Measurements from ENCODE around the gene KRTAP10-3.

The KRTAP10-3 gene

DNA sequence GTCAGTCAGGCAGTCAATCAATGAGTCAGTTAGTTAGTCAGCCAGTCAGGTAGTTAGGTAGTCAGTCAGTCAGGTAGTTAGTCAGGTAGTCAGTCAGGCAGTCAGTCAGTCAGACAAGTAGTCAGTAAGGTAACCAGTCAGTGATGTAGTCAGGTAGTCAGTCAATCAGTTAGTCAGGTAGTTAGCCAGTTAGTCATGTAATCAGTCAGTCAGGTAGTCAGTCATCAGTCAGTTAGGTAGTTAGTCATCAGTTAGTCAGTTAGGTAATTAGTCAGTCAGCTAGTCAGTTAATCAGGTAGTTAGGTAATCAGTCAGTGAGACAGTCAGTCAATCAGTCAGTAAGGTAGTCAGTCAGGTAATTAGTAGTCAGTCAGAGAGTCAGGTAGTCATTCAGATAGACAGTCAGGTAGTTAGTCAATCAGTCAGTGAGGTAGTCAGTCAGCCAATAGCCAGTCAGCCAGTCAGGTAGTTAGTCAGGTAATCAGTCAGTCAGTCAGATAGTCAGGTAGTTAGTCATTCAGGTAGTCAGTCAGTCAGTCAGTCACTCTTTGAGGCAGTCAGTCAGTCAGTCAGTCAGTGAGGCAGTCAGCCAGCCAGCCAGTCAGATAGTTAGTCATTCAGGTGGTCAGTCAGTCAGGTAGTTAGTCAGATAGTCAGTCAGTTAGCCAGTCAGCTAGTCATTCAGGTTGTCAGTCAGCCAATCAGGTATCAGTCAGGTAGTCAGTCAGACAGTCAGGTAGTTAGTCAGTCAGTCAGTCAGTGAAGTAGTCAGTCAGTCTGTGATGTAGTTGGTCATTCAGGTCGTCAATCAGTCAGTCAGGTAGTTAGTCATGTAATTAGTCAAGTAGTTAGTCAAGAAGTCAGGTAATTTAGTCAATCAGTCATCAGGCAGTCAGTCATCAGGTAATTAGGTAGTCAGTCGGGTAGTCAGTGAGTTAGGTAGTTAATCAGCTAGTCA, 33.9 kb downstream of the KRTAP10-3 start:
- Histone ChIP-seq H3K9me3 (ENCODE audit: control insufficient read depth, insufficient read depth, low read depth, low read length) (peaks cover 16% of the 10 kb centered on the region), H3K9ac (ENCODE audit: low read length) (no peak overlapping the region), H3K4me1 (ENCODE audit: control insufficient read depth, insufficient read depth, low read length) (no peaks in the 10 kb centered on the region), H3K36me3 (ENCODE audit: control insufficient read depth, insufficient read depth, low read length) (no peaks in the 10 kb centered on the region), H3K27ac (ENCODE audit: low read depth, low read length) (no peak overlapping the region), H3K4me3 (ENCODE audit: low read depth, low read length) (no peak overlapping the region), H3K27me3 (ENCODE audit: control insufficient read depth, insufficient read depth, low read length) (no peaks in the 10 kb centered on the region)

DNA sequence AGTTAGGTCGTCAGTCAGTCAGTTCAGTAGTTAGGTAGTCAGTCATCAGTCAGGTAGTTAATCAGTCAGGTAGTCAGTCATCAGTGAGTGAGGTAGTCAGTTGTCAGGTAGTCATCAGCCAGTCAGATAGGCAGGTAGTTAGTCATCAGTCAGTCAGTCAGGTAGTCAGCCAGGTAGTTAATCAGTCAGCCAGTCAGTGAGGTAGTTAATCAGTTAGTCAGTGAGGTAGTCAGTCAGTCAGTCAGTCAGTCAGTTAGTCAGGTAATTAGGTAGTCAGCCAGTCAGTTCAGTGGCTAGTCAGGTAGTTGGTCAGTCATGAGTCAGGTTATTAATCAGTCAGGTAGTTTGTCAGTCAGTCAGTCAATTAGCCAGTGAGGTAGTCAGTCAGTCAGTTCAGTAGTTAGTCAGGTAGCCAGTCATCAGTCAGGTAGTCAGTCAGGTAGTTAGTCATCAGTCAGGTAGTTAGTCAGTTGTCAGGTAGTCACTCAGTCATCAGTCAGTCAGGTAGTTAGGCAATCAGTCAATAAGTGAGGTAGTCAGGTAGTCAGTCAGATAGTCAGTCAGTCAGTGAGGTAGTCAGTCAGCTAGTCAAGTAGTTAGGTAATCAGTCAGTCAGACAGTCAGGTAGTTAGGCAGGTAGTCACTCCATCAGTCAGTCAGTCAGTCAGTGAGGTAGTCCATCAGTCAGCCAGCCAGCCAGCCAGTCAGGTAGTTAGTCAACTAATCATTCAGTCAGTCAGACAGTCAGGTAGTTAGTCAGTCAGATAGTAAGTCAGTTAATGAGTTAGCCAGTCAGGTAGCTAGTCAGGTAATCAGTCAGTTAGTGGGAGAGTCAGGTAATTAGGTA, 34.8 kb downstream of the KRTAP10-3 start:
- H3K36me3 ChIP-seq (ENCODE audit: control insufficient read depth, insufficient read depth, low read length) = no peaks in the 10 kb centered on the region
- H3K4me1 ChIP-seq (ENCODE audit: control insufficient read depth, insufficient read depth, low read length) = no peaks in the 10 kb centered on the region
- no peak overlapping the region for H3K4me3 ChIP-seq (ENCODE audit: low read depth, low read length)
- H3K9ac ChIP-seq (ENCODE audit: low read length) = no peak overlapping the region
- H3K27me3 ChIP-seq (ENCODE audit: control insufficient read depth, insufficient read depth, low read length) = no peaks in the 10 kb centered on the region
- H3K27ac ChIP-seq (ENCODE audit: low read depth, low read length) = no peak overlapping the region
- peaks cover 16% of the 10 kb centered on the region for H3K9me3 ChIP-seq (ENCODE audit: control insufficient read depth, insufficient read depth, low read depth, low read length)

DNA sequence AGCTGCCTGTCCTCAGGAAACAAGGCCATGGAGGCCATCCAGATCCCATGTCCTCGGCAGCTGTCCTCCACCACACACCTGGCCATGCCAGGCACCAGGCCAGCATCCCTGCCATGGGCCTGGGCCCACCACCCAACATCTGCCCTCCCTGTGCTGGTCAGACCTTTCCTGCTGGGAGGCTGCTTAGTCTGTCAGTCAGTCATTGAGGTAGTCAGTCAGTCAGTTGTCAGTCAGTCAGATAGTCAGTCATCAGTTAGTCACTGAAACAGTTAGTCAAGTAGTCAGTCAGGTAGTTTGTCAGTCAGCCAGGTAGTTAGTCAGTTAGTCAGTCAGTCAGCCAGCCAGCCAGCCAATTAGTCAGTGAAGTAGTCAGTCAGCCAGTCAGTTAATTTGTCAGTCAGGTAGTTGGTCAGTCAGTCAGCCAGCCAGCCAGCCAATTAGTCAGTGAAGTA, 35.8 kb downstream of the KRTAP10-3 start:
- Histone ChIP-seq H3K4me3 (ENCODE audit: low read depth, low read length) (no peak overlapping the region), H3K9me3 (ENCODE audit: control insufficient read depth, insufficient read depth, low read depth, low read length) (peaks cover 16% of the 10 kb centered on the region), H3K9ac (ENCODE audit: low read length) (no peak overlapping the region), H3K36me3 (ENCODE audit: control insufficient read depth, insufficient read depth, low read length) (no peaks in the 10 kb centered on the region), H3K27ac (ENCODE audit: low read depth, low read length) (no peak overlapping the region), H3K27me3 (ENCODE audit: control insufficient read depth, insufficient read depth, low read length) (no peaks in the 10 kb centered on the region), H3K4me1 (ENCODE audit: control insufficient read depth, insufficient read depth, low read length) (no peaks in the 10 kb centered on the region)

DNA sequence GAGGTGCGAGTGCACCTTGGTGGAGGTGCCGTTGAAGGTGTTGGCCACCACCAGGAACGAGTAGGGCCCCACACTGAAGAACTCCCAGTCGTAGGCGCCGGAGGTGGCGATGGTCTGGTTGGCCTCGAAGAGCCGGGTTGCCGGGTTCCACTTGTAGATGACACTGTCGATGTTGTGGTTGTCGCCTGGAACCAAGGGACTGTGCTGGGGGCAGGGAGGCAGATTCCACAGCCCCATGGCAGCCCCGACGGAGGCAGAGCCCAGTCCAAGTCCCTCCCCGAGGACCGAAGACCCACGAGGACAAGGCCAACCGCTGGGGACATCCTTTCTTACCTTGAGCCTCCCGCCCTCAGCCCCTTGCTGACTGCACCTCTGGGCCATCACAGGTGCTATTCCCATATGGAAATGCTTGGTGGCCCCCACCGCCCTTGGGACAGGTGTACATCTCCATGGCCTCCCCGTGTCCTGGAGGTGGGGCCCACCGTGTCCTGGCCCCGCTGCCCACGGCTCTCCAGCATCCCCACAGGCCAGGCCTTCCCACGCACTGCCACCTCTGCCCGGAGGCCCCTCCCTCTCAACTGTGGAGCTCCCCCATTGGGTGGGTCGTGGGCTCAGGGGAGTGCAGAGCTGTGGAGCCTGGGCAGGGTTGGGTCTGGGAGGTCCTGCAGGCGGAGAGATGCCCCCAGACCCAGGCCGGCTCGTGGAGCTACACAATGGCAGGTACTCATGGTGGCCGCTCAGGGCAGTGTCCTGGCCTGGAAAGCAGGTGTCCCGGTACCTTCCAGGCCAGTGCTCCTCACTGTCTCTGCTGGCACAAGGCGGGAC, 36.5 kb downstream of the KRTAP10-3 start:
- no peak overlapping the region for H3K9ac ChIP-seq (ENCODE audit: low read length)
- no peak overlapping the region for H3K4me3 ChIP-seq (ENCODE audit: low read depth, low read length)

DNA sequence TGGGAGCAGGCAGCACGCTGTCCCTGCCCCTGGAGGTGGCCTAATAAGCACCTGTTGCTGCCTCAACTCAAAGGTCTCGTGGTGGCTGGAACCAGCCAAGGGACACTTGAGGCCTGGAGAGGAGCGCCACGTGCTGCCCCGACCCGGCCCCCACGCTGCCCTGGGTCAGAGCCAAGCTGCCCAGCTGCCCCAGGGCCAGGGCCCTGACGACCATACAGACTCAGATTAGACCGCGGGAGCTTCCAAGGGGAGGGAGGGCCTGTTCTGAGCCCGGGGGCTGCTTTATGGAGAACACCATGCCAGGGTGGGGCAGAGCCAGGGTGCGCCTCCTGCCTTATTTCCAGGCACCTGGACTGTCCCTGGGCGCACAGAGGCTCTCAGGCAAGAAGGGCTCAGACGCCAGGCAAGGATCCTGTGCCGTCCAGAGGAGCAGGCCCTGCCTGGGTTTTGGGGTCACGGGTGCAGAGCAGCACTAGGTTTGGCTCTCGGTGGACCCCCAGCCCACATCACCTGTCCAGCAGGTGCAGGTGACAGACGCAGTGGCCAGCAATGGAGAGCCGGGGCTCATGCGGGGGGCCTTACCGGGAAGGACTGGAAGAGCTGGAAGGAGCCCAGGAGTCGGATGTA, 37.2 kb downstream of the KRTAP10-3 start:
- Histone ChIP-seq H3K9me3 (ENCODE audit: control insufficient read depth, insufficient read depth, low read depth, low read length) (peaks cover 16% of the 10 kb centered on the region), H3K4me1 (ENCODE audit: control insufficient read depth, insufficient read depth, low read length) (no peaks in the 10 kb centered on the region), H3K27me3 (ENCODE audit: control insufficient read depth, insufficient read depth, low read length) (no peaks in the 10 kb centered on the region), H3K36me3 (ENCODE audit: control insufficient read depth, insufficient read depth, low read length) (no peaks in the 10 kb centered on the region), H3K27ac (ENCODE audit: low read depth, low read length) (no peak overlapping the region), H3K9ac (ENCODE audit: low read length) (no peak overlapping the region), H3K4me3 (ENCODE audit: low read depth, low read length) (no peak overlapping the region)

More for the DNA sequence above, 36.5 kb downstream of the KRTAP10-3 start:
- H3K4me1 ChIP-seq (ENCODE audit: control insufficient read depth, insufficient read depth, low read length) = no peaks in the 10 kb centered on the region
- H3K27me3 ChIP-seq (ENCODE audit: control insufficient read depth, insufficient read depth, low read length) = no peaks in the 10 kb centered on the region
- H3K9me3 ChIP-seq (ENCODE audit: control insufficient read depth, insufficient read depth, low read depth, low read length) = peaks cover 16% of the 10 kb centered on the region
- no peak overlapping the region for H3K27ac ChIP-seq (ENCODE audit: low read depth, low read length)
- H3K36me3 ChIP-seq (ENCODE audit: control insufficient read depth, insufficient read depth, low read length) = no peaks in the 10 kb centered on the region

DNA sequence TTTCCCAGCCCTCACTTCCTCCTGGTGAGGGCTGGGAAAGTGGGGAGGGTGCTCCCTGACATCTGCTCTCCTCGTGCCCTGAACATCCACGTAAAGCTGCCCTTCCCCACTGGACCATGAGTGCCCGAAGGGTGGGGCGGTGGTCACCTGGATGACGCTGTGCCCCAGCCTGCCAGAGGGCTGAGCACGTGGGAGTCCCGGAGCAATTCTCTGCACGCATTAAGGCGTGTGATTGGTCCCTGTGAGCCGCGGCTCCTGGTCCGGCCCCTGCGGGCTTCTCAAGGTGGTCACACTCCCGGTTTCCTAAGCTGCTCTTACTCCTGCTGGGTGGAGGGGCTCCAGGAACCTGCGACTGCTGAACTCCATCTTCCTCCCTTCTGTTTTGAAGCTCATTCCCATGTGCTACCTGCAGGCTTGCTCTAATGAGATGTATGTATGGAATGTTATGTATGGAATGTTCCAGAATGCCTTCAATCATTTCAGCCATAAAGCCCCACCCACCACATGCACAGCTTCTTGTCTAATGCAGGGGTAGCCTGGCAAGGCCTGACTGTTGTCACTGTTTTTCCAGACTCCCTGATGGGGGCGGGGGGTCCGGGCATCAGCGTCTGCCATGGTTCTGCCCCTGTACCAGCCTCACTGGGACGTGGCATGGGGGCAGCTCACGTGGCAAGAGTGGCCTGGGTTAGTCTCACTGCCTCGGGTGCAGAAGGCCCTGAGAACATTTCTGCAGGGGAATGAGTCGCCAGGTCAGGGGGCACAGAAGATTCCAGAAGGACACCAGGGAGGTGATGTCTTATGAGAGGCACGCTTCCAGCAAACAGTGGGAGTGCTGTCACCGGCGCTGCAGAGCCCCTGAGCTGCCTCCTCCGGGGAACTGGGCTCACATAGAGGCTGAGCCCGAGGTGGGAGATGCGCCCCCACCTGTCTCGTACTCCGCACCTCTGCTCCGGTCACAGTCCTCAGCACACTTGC, 38.0 kb downstream of the KRTAP10-3 start:
- Histone ChIP-seq H3K36me3 (ENCODE audit: control insufficient read depth, insufficient read depth, low read length) (no peaks in the 10 kb centered on the region), H3K27ac (ENCODE audit: low read depth, low read length) (no peak overlapping the region), H3K4me3 (ENCODE audit: low read depth, low read length) (no peak overlapping the region), H3K9ac (ENCODE audit: low read length) (no peak overlapping the region), H3K27me3 (ENCODE audit: control insufficient read depth, insufficient read depth, low read length) (no peaks in the 10 kb centered on the region), H3K4me1 (ENCODE audit: control insufficient read depth, insufficient read depth, low read length) (no peaks in the 10 kb centered on the region), H3K9me3 (ENCODE audit: control insufficient read depth, insufficient read depth, low read depth, low read length) (peaks cover 16% of the 10 kb centered on the region)

DNA sequence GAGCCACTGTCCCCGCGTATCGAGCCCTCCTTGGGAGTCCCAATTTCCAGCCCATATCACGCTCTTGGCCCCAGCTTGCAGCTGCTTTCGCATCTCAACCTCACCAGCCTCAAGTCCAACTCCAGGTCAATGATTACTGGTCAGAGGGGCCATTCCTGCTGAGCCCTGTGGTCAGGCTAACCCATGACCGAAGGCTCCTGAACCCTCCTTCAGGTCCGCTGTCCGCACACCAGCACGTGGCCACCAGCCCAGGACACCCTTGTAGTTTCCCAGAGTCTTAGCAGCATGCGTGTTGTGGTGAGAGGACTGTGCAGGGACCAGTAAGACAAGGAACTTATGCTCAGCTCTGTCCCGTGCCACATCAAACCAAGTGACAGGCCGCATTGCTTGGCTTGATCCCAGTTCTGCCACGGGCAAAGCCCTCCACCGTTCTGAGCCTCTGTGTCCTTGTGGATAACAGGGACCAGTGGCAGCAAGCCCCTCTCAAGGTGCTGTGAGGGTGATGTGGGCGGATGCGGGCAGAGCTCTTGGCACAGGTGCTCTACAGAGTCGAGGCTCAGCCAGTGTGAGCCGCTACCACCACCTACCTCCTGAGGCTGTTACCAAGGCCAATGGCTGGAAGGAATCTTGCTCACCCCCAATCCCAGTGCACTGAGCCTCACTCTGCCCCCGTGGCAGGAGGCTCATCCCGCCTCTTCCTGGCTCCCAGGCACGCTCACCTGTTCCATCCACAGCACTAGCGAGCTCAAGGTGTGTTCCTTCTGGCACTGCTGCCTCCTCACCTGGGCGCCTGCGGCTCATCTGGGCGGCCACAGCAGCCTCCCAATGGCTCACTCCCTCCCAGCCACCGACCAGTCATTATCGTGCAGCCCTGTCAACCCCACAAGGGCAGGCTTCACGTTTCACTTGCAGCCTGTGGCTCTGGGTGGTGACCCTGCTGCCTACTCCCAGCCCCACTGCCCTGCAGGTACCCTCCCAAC, 39.0 kb downstream of the KRTAP10-3 start:
- Histone ChIP-seq H3K36me3 (ENCODE audit: control insufficient read depth, insufficient read depth, low read length) (no peaks in the 10 kb centered on the region), H3K9ac (ENCODE audit: low read length) (no peak overlapping the region), H3K27me3 (ENCODE audit: control insufficient read depth, insufficient read depth, low read length) (no peaks in the 10 kb centered on the region), H3K4me3 (ENCODE audit: low read depth, low read length) (no peak overlapping the region), H3K9me3 (ENCODE audit: control insufficient read depth, insufficient read depth, low read depth, low read length) (peaks cover 15% of the 10 kb centered on the region), H3K27ac (ENCODE audit: low read depth, low read length) (no peak overlapping the region), H3K4me1 (ENCODE audit: control insufficient read depth, insufficient read depth, low read length) (no peaks in the 10 kb centered on the region)

DNA sequence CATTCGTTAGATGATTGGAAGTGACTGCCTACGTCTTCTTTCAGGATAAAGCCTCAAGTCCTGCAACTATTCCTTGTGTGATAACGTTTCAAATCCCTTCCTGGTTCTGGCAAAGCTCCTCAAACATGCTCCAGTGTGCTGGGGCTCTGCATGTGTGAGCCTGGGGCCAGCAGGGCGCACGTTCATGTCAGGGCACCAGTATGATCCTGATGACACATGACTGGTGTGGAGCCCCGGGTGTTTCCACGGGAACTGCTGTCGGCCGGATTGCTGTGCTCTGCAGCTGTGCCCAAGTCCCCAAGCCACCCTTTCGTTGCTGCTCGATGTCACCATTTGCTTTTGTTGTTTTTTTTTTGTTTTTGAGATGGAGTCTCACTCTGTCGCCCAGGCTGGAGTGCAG, 39.9 kb downstream of the KRTAP10-3 start:
- Histone ChIP-seq H3K27ac (ENCODE audit: low read depth, low read length) (no peak overlapping the region), H3K4me1 (ENCODE audit: control insufficient read depth, insufficient read depth, low read length) (no peaks in the 10 kb centered on the region), H3K4me3 (ENCODE audit: low read depth, low read length) (no peak overlapping the region), H3K9ac (ENCODE audit: low read length) (no peak overlapping the region), H3K27me3 (ENCODE audit: control insufficient read depth, insufficient read depth, low read length) (no peaks in the 10 kb centered on the region), H3K36me3 (ENCODE audit: control insufficient read depth, insufficient read depth, low read length) (no peaks in the 10 kb centered on the region), H3K9me3 (ENCODE audit: control insufficient read depth, insufficient read depth, low read depth, low read length) (peaks cover 6% of the 10 kb centered on the region; the same call in 1 of the 2 replicates)

Measured in HUES6 (cell line).